ENCODE data around the gene OGFOD3. TPM values are rescaled to one million over a fixed set of nuclear protein-coding genes. Genes with fewer than 3 reads are reported as not detected.
A peak's percentile ranks its signal among the peaks of the same experiment; 100 is the strongest.
"Not testable (repeated sequence)": the region's sequence is repeated elsewhere in the genome, so short reads cannot be mapped to it uniquely, and the experiment has no call there.

OGFOD3 gene
- polyA plus RNA-seq, 1 donor: 20.9 TPM

DNA sequence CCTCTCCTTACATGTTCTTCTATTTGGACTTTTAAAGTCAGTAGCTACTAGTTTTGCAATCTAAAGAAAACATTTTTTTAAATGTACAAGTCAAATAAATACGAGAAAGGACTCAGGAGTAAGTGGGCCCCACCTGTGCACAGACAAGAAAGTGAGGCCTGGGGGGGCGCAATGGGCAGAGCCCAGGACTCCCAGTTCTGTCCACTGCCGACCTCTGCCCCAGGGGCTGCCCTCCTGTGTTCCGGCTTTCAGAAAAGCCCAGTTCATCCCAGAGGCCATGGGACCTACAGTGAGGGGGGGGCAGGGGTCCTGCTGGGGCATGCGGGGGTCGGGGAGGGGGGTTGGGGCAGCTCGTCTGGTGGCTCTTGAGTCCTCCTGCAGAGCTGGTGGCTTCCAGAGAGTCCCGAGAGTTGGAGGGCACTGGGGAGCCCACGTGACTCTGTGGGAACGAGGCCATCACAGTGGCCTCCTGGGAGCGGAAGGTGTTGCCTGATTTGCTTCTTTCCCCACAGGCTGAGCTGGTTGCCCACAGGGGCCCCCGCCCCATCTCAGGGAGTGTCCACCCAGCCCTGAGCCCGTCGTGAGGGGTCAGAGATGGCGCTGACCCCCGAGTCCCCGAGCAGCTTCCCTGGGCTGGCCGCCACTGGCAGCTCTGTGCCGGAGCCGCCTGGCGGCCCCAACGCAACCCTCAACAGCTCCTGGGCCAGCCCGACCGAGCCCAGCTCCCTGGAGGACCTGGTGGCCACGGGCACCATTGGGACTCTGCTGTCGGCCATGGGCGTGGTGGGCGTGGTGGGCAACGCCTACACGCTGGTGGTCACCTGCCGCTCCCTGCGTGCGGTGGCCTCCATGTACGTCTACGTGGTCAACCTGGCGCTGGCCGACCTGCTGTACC, 44.4 kb downstream of the OGFOD3 start:
- H3K9me3 ChIP-seq (ENCODE audit: control insufficient read depth, low read depth, low read length): peaks cover 18% of the 10 kb centered on the region
- H3K27me3 ChIP-seq (ENCODE audit: control insufficient read depth, insufficient read depth, low read length): peaks cover 81% of the 10 kb centered on the region
- H3K27ac ChIP-seq (ENCODE audit: low read length): no peak overlapping the region
- H3K36me3 ChIP-seq (ENCODE audit: control insufficient read depth, insufficient read depth, low read length): no peaks in the 10 kb centered on the region
- DNase-seq: no peak
- WGBS (ENCODE audit: insufficient coverage, low lambda C conversion rate): no CpG with 5 or more reads among the region's 37 CpGs
- no peak overlapping the region for H3K4me3 ChIP-seq (ENCODE audit: low read length)
- peaks cover 5% of the 10 kb centered on the region for H3K4me1 ChIP-seq (ENCODE audit: control insufficient read depth, insufficient read depth, low read length)

DNA sequence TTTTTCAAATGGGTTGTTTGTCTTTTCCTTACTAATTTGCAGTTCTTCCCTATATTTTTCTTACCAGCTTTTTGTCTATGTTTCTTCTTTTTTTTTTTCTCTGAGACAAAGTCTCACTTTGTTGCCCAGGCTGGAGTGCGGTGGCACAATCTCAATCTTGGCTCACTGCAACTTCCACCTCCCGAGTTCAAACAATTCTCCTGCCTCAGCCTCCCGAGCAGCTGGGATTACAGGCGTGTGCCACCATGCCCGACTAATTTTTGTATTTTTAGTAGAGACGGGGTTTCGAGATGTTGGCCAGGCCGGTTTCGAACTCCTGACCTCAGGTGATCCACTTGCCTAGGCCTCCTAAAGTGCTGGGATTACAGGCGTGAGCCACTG, 45.3 kb downstream of the OGFOD3 start:
- H3K27me3 ChIP-seq (ENCODE audit: control insufficient read depth, insufficient read depth, low read length): peaks cover 72% of the 10 kb centered on the region
- not testable (repeated sequence) for H3K4me3 ChIP-seq (ENCODE audit: low read length); H3K36me3 ChIP-seq (ENCODE audit: control insufficient read depth, insufficient read depth, low read length); DNase-seq; H3K27ac ChIP-seq (ENCODE audit: low read length); H3K4me1 ChIP-seq (ENCODE audit: control insufficient read depth, insufficient read depth, low read length)
- no CpG with 5 or more reads among the region's 10 CpGs for WGBS (ENCODE audit: insufficient coverage, low lambda C conversion rate)
- peaks cover 18% of the 10 kb centered on the region for H3K9me3 ChIP-seq (ENCODE audit: control insufficient read depth, low read depth, low read length)

DNA sequence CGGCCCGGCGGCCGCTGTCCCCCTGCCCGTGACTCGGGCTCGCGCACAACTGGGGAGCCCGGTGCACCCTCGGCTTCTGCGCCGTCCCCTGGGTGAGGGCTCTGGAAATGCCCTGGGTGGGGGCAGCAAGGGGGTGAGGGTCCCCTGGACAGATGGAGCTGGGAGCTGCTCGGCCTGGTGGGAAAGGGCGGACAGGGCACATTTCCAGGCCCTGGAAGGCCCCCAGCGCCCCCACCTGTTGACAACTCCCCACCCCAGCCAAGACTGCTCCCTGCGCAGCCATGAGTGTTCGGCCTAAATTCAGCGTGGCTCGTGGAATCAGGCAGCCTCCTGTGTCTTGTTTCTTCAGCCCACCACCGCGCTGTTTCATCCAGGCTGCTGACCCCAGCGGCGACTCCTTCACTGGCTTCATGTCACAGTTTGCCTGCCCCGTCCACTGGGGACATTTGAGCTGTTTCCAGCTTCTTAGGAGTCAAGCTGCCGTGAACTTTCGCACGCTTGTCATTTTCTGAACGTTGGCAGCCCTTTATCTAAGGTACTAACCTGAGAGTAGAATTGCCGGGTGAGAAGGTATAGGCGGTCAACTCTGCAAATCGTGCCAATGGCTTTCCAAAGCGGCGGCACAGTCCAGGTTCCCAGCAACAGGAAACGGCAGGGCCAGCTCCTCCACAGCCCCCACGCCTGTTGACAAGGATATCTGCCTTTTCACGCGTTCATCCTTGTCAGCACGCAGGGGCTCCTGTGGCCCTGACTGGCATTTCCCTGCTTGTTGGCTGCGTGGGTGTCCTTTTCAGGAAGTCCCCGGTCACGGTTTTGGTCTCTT, 45.9 kb downstream of the OGFOD3 start:
- Histone ChIP-seq H3K4me1 (ENCODE audit: control insufficient read depth, insufficient read depth, low read length) (peaks cover 5% of the 10 kb centered on the region), H3K27ac (ENCODE audit: low read length) (no peak overlapping the region), H3K36me3 (ENCODE audit: control insufficient read depth, insufficient read depth, low read length) (no peaks in the 10 kb centered on the region), H3K9me3 (ENCODE audit: control insufficient read depth, low read depth, low read length) (peaks cover 18% of the 10 kb centered on the region), H3K27me3 (ENCODE audit: control insufficient read depth, insufficient read depth, low read length) (peaks cover 72% of the 10 kb centered on the region), H3K4me3 (ENCODE audit: low read length) (no peak overlapping the region)
- no peak for DNase-seq
- WGBS (ENCODE audit: insufficient coverage, low lambda C conversion rate): 61% methylated on average over 3 of the region's 41 CpGs

DNA sequence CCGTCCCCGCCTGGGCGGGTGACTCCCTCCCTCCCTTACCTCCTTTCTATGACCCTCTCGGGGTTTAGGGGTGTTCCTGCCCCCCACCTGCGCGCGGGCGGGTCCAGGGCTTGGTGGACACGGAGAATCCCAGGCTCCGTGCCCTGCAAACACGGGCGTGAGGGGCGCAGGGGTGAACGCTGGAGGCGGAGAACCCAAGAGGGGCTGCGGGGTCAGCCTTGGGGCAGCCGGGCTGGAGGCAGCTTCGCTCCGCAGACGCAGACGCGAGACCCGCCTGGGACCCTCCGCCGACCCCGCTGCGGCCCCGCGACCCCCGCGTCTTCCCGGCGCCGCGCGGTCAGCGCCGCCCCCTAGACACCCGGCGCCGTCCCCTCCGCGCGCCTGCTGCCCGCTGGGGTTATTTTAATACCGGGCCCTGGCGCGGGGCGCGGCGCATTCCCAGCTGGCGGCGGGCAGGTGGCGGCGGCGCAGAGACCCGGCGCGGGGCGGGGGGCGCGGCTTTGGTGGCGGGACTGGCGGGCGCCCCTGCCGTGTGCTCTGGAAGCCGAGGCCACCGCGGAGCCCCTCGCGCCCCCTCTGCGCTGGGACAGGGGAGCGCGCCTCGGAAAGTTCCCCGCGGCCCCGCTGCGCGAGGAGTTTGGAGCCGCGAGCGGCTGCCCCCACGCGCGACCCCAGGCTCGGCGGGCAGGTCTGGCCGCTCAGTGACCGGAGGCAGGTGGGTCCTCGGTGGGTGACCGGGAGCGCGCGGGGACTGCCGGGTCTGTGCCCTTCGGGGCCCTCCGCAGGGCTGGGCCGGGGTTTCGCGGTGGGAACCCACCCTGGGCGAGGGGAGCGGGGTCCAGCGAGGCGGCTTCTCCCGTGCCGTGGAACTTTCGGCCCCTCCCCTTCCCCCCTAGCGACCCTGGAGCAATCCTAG, 46.8 kb downstream of the OGFOD3 start, which contains the start of gene UTS2R:
Gene UTS2R (plus strand): TSS at position 433 of the 916 bp plus-strand sequence. CDS start 2,560 bp downstream, outside the sequence.
- no CpG with 5 or more reads among the region's 109 CpGs for WGBS (ENCODE audit: insufficient coverage, low lambda C conversion rate)
- no peak within 1 kb of the TSS for H3K27ac ChIP-seq (ENCODE audit: low read length)
- no peaks in the 10 kb centered on the region for H3K36me3 ChIP-seq (ENCODE audit: control insufficient read depth, insufficient read depth, low read length)
- no peak for DNase-seq
- no peak within 1 kb of the TSS for H3K4me3 ChIP-seq (ENCODE audit: low read length)
- H3K9me3 ChIP-seq (ENCODE audit: control insufficient read depth, low read depth, low read length): peaks cover 18% of the 10 kb centered on the region
- H3K4me1 ChIP-seq (ENCODE audit: control insufficient read depth, insufficient read depth, low read length): peaks cover 11% of the 10 kb centered on the region
- H3K27me3 ChIP-seq (ENCODE audit: control insufficient read depth, insufficient read depth, low read length): peaks cover 71% of the 10 kb centered on the region

- H3K36me3 ChIP-seq (ENCODE audit: control insufficient read depth, insufficient read depth, low read length): no peaks in the 10 kb centered on the region
- no peak overlapping the region for H3K4me3 ChIP-seq (ENCODE audit: low read length)
- 18% methylated on average over 2 of the region's 38 CpGs for WGBS (ENCODE audit: insufficient coverage, low lambda C conversion rate)
- peaks cover 63% of the 10 kb centered on the region for H3K27me3 ChIP-seq (ENCODE audit: control insufficient read depth, insufficient read depth, low read length)
- DNase-seq: no peak
- H3K9me3 ChIP-seq (ENCODE audit: control insufficient read depth, low read depth, low read length): peaks cover 14% of the 10 kb centered on the region
- peaks cover 11% of the 10 kb centered on the region for H3K4me1 ChIP-seq (ENCODE audit: control insufficient read depth, insufficient read depth, low read length)
- H3K27ac ChIP-seq (ENCODE audit: low read length): no peak overlapping the region
Measured at GRCh38 chr17:82370471-82371332, 47.7 kb downstream of the OGFOD3 start.

DNA sequence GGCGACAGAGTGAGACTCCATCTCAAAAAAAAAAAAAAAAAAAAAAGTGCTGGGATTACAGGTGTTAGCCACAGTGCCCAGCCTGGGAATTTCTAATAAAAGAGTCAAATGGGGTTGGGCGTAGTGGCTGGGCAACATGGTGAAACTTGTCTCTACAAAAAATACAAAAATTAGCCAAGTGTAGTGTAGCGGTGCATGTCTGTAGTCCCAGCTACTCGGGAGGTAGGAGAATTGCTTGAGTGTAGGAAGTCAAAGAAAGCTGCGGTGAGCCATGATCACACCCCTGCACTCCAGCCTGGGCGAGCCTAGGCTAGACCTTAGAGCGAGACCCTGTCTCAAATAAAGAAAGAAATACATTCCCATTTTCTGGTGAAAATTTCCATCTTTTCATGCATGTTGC, 49.2 kb downstream of the OGFOD3 start:
- no peak overlapping the region for H3K4me3 ChIP-seq (ENCODE audit: low read length)
- H3K9me3 ChIP-seq (ENCODE audit: control insufficient read depth, low read depth, low read length): peaks cover 10% of the 10 kb centered on the region
- H3K4me1 ChIP-seq (ENCODE audit: control insufficient read depth, insufficient read depth, low read length): peaks cover 11% of the 10 kb centered on the region
- peaks cover 49% of the 10 kb centered on the region for H3K27me3 ChIP-seq (ENCODE audit: control insufficient read depth, insufficient read depth, low read length)
- H3K36me3 ChIP-seq (ENCODE audit: control insufficient read depth, insufficient read depth, low read length): no peaks in the 10 kb centered on the region
- WGBS (ENCODE audit: insufficient coverage, low lambda C conversion rate): no CpG with 5 or more reads among the region's 7 CpGs
- H3K27ac ChIP-seq (ENCODE audit: low read length): no peak overlapping the region
- no peak for DNase-seq

DNA sequence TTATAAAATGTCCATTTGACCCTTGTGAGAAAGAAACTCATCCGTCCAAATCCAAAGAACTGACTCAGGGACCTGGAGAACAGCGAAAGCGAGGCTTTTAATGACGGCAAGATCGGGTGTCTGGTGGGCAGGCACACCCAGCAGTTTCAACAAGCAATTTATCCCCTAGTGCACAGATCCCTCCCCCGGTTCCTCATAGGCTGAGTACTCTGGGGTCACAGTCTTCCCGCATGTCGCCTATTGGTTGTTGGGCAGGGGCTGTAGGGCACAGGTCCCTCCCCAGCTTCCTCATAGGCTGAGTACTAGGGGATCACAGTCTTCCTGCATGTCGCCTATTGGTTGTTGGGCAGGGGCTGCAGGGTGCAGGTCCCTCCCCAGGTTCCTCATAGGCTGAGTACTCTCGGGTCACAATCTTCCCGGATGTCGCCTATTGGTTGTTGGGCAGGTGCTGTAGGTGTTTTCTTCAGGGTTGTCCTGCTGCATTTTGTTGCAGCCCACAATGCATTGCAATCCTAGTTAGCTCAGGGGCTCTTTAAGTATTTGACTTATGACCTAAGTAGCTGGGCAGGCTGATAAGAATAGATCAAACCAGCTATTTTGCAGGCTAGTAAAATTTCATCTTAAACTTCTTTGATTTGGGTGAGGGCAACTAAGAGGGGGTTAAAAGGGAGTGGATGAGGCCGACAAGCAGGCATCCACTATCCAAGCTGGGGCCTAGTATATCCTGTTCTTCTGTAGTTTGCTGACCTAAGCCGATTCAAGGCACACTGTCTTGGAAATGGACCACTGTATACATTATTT, 50.5 kb downstream of the OGFOD3 start:
- Histone ChIP-seq H3K27me3 (ENCODE audit: control insufficient read depth, insufficient read depth, low read length) (peaks cover 38% of the 10 kb centered on the region), H3K36me3 (ENCODE audit: control insufficient read depth, insufficient read depth, low read length) (no peaks in the 10 kb centered on the region), H3K4me1 (ENCODE audit: control insufficient read depth, insufficient read depth, low read length) (peaks cover 11% of the 10 kb centered on the region), H3K27ac (ENCODE audit: low read length) (no peak overlapping the region), H3K4me3 (ENCODE audit: low read length) (no peak overlapping the region), H3K9me3 (ENCODE audit: control insufficient read depth, low read depth, low read length) (peaks cover 9% of the 10 kb centered on the region)
- WGBS (ENCODE audit: insufficient coverage, low lambda C conversion rate): no CpG with 5 or more reads among the region's 14 CpGs
- no peak for DNase-seq

DNA sequence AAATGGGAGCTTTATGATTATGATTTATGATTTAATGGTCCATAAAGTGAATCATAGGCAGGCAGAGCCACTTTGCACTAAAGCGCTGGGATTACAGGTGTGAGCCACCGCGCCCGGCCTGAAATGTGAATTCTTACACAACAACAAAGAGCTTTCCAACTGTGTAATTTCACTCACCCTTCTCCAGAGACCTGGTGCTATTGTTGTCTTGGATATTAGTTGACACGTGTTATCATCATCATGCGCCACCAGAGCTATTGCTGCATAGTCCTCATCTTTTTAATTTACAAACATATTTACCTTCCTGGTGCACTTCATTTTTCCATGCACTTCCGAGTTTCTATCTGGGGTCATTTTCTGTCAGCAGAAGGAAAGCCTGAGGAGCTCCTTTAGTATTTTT, 51.6 kb downstream of the OGFOD3 start:
- H3K27ac ChIP-seq (ENCODE audit: low read length): no peak overlapping the region
- H3K27me3 ChIP-seq (ENCODE audit: control insufficient read depth, insufficient read depth, low read length): peaks cover 26% of the 10 kb centered on the region
- no CpG with 5 or more reads among the region's 7 CpGs for WGBS (ENCODE audit: insufficient coverage, low lambda C conversion rate)
- peaks cover 6% of the 10 kb centered on the region for H3K9me3 ChIP-seq (ENCODE audit: control insufficient read depth, low read depth, low read length)
- no peak overlapping the region for H3K4me3 ChIP-seq (ENCODE audit: low read length)
- no peaks in the 10 kb centered on the region for H3K36me3 ChIP-seq (ENCODE audit: control insufficient read depth, insufficient read depth, low read length)
- peaks cover 11% of the 10 kb centered on the region for H3K4me1 ChIP-seq (ENCODE audit: control insufficient read depth, insufficient read depth, low read length)
- DNase-seq: peak; percentile 36 to 51
